H9 (cell line): ENCODE results near the gene TOMT. TPM values are rescaled to one million over a fixed set of nuclear protein-coding genes. Genes with fewer than 3 reads are reported as not detected.

Experiments
- DNase-seq: peaks from one replicate; pipeline ENCODE4 v3.0.0-alpha.2; 2017
- H2AFZ ChIP-seq: one replicate; pipeline ENCODE4 v1.6.1; 2013; ENCODE audit warnings: mild to moderate bottlenecking, low read length, control low read depth, moderate library complexity
- H2AK5ac ChIP-seq: 2 replicates; pipeline ENCODE4 v1.6.1; 2013; ENCODE audit warnings: low read length, control low read depth, mixed read lengths; ENCODE audit not compliant: insufficient read length
- H2BK120ac ChIP-seq: one replicate; pipeline ENCODE4 v1.6.1; 2013; ENCODE audit warnings: low read depth, mild to moderate bottlenecking, low read length, control low read depth, inconsistent platforms; ENCODE audit not compliant: poor library complexity, severe bottlenecking
- H2BK12ac ChIP-seq: 2 replicates; pipeline ENCODE4 v1.6.1; 2013; ENCODE audit warnings: low read length, control low read depth, mixed read lengths, low read depth; ENCODE audit not compliant: insufficient read length
- H2BK15ac ChIP-seq: 2 replicates; pipeline ENCODE4 v1.6.1; 2013; ENCODE audit warnings: low read depth, low read length, control low read depth
- H2BK20ac ChIP-seq: one replicate; pipeline ENCODE4 v1.6.1; 2013; ENCODE audit warnings: low read depth, mild to moderate bottlenecking, low read length, control low read depth, inconsistent platforms; ENCODE audit not compliant: poor library complexity, severe bottlenecking
- H2BK5ac ChIP-seq: 2 replicates; pipeline ENCODE4 v1.6.1; 2013; ENCODE audit warnings: low read length, control low read depth, mixed read lengths; ENCODE audit not compliant: insufficient read length
- H3K14ac ChIP-seq: 2 replicates; pipeline ENCODE4 v1.6.1; 2013; ENCODE audit warnings: low read length, control low read depth; ENCODE audit not compliant: insufficient read depth
- H3K18ac ChIP-seq: 2 replicates; pipeline ENCODE4 v1.6.1; 2013; ENCODE audit warnings: low read depth, mild to moderate bottlenecking, mixed read lengths, low read length, control low read depth; ENCODE audit not compliant: insufficient read length
- H3K23ac ChIP-seq: 2 replicates; pipeline ENCODE4 v1.6.1; 2013; ENCODE audit warnings: low read length, control low read depth, mixed read lengths, low read depth; ENCODE audit not compliant: insufficient read length
- H3K23me2 ChIP-seq: 2 replicates; pipeline ENCODE4 v1.6.1; 2013; ENCODE audit warnings: low read depth, mild to moderate bottlenecking, mixed read lengths, low read length, control low read depth; ENCODE audit not compliant: insufficient read length, poor library complexity, severe bottlenecking
- H3K27ac ChIP-seq: 2 replicates; pipeline ENCODE4 v1.5.1; 2013; ENCODE audit warnings: low read length, control low read depth, mixed read lengths, low read depth; ENCODE audit not compliant: insufficient read length
- H3K27me3 ChIP-seq: 2 replicates; pipeline ENCODE4 v1.6.1; 2013; ENCODE audit warnings: low read length, control low read depth, inconsistent platforms; ENCODE audit not compliant: insufficient read depth
- H3K4ac ChIP-seq: 2 replicates; pipeline ENCODE4 v1.6.1; 2013; ENCODE audit warnings: low read depth, mild to moderate bottlenecking, control low read depth, inconsistent platforms, low read length, moderate library complexity
- H3K4me1 ChIP-seq: 2 replicates; pipeline ENCODE4 v1.6.1; 2013; ENCODE audit warnings: low read length, control low read depth, inconsistent platforms; ENCODE audit not compliant: insufficient read depth
- H3K4me2 ChIP-seq: 2 replicates; pipeline ENCODE4 v1.6.1; 2013; ENCODE audit warnings: low read length, control low read depth, mixed read lengths; ENCODE audit not compliant: insufficient read length, insufficient read depth
- H3K56ac ChIP-seq: 2 replicates; pipeline ENCODE4 v1.6.1; 2013; ENCODE audit warnings: low read depth, mild to moderate bottlenecking, mixed read lengths, low read length, control low read depth; ENCODE audit not compliant: insufficient read length
- H3K79me1 ChIP-seq: 2 replicates; pipeline ENCODE4 v1.6.1; 2013; ENCODE audit warnings: low read depth, mild to moderate bottlenecking, moderate library complexity, low read length, control low read depth, inconsistent platforms; ENCODE audit not compliant: insufficient read depth, poor library complexity, severe bottlenecking
- H3K79me2 ChIP-seq: 2 replicates; pipeline ENCODE4 v1.6.1; 2013; ENCODE audit warnings: low read length, control low read depth, inconsistent platforms; ENCODE audit not compliant: insufficient read depth
- H3K9ac ChIP-seq: 2 replicates; pipeline ENCODE4 v1.6.1; 2013; ENCODE audit warnings: low read length, control low read depth, mixed read lengths; ENCODE audit not compliant: insufficient read length; ENCODE audit errors: extremely low read depth
- H3K9me3 ChIP-seq: one replicate; pipeline ENCODE4 v1.6.1; 2013; ENCODE audit warnings: low read depth, low read length, inconsistent platforms; ENCODE audit not compliant: control insufficient read depth
- H3T11ph ChIP-seq: one replicate; pipeline ENCODE4 v1.6.1; 2013; ENCODE audit warnings: mild to moderate bottlenecking, low read length, control low read depth, inconsistent platforms
- H4K20me1 ChIP-seq: one replicate; pipeline ENCODE4 v1.6.1; 2013; ENCODE audit not compliant: control insufficient read depth, insufficient read length, insufficient read depth
- H4K5ac ChIP-seq: 2 replicates; pipeline ENCODE4 v1.6.1; 2013; ENCODE audit warnings: low read depth, mild to moderate bottlenecking, mixed read lengths, low read length, control low read depth; ENCODE audit not compliant: insufficient read length
- H4K8ac ChIP-seq: replicated peaks from 2 replicates; pipeline ENCODE4 v1.6.1; 2013; ENCODE audit warnings: low read length, control low read depth, mixed read lengths, low read depth; ENCODE audit not compliant: insufficient read length
- H4K91ac ChIP-seq: 2 replicates; pipeline ENCODE4 v1.6.1; 2013; ENCODE audit warnings: low read depth, mild to moderate bottlenecking, moderate library complexity, mixed read lengths, low read length, control low read depth; ENCODE audit not compliant: insufficient read length
- H3K27ac Mint-ChIP-seq, 3 experiments: 2 replicates in 2 of 3; 3 replicates in 1 of 3; pipeline ENCODE4 v1.8.0; 2020 to 2021; ENCODE audit warnings: mixed read lengths in 3 of 3, mild to moderate bottlenecking in 1 of 3, moderate library complexity in 1 of 3
- H3K27me3 Mint-ChIP-seq: 2 replicates; pipeline ENCODE4 v1.8.0; 2021; ENCODE audit warnings: low read depth, mild to moderate bottlenecking, moderate library complexity, mixed read lengths
- H3K36me3 Mint-ChIP-seq, 3 experiments: 2 replicates in 2 of 3; 3 replicates in 1 of 3; pipeline ENCODE4 v1.8.0; 2020 to 2021; ENCODE audit warnings: low read depth in 3 of 3, mixed read lengths in 3 of 3; ENCODE audit not compliant: insufficient read depth in 1 of 3
- H3K4me1 Mint-ChIP-seq, 2 experiments: 2 replicates each; pipeline ENCODE4 v1.8.0; 2020; ENCODE audit warnings: mixed read lengths in 2 of 2
- H3K4me3 Mint-ChIP-seq, 2 experiments: 2 replicates in 1 of 2; 3 replicates in 1 of 2; pipeline ENCODE4 v1.8.0; 2020 to 2021; ENCODE audit warnings: mild to moderate bottlenecking in 2 of 2, mixed read lengths in 2 of 2, moderate library complexity in 1 of 2
- H3K9me3 Mint-ChIP-seq, 2 experiments: 2 replicates in 1 of 2; 3 replicates in 1 of 2; pipeline ENCODE4 v1.8.0; 2020; ENCODE audit warnings: mild to moderate bottlenecking in 2 of 2, mixed read lengths in 2 of 2, moderate library complexity in 1 of 2
- WGBS: extraction: QIAGEN DNeasy Blood & Tissue Kit; methylation state at CpG from one replicate; pipeline ENCODE4 v1.1.7; 2013; ENCODE audit warnings: missing lambda C conversion rate, low lambda C conversion rate, mixed read lengths; ENCODE audit not compliant: insufficient read length; ENCODE audit errors: extremely low coverage; 5-methylcytosine and 5-hydroxymethylcytosine counted together
- total RNA-seq: library from RNA; stranded (reverse); gene quantifications from 2 replicates; pipeline ENCODE4 v1.2.1, GENCODE V29; 2021
- TF ChIP-seq, protein P1 (sequence below): fragments of 200-600 bp; sonication (generic); conservative IDR thresholded peaks from 3 replicates; pipeline ENCODE4 v1.8.0; 2021; ENCODE audit warnings: antibody characterized with exemption, mild to moderate bottlenecking

TOMT gene
- total RNA-seq, 1 experiment from 2014 or later: not detected

DNA sequence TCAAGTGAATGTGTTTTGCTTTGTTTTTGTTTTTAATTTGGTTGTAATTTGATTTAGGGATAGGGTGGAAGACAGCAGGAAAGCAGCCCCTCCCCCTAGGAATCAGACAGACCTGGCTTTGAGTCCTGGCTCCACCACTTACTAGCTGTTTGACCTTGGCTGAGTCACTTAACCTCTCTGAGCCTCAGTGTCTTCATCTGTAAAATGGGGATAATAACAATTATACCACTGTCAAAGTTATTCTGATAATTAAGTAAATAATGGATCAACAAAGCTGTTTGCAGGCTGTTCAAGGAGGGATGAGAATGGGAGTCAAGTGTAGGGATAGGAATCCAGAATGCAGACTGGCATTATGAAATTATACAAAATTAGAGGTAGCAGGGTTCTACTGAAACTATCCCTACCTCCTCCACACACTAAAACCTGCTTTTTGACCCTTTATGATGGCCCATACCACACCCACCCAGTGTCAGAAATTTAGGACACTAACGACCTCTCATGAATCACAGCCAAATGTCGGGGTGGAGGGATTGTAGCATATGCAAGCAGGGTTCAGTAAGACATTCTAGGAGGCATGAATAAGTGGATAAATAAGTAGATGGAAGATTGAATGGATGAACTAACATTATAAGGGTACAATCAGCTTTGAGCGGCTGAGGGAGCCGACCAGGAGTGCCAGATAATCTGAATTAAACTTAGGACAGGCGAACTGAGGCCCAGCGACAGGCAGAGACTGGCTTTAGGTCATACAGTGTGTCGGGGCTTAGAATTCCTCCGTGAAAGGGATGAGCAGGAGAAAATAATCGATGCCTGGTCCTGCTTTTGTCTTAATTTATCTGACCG lies 5.8 kb downstream of the TOMT start:
- Histone ChIP-seq H2AK5ac (no peak overlapping the region), H4K20me1 (no peaks in the 10 kb centered on the region), H4K8ac (no peak overlapping the region), H2AFZ (no peak overlapping the region), H2BK12ac (peak overlapping the region; percentile 35), H3K9me3 (no peaks in the 10 kb centered on the region), H2BK120ac (no peak overlapping the region), H3K79me1 (no peaks in the 10 kb centered on the region), H2BK15ac (no peak overlapping the region), H4K91ac (no peak overlapping the region), H3T11ph (no peak overlapping the region), H3K4me2 (peak overlapping the region; percentile 77), H3K4ac (no peak overlapping the region; the same call in 1 of the 2 replicates), H3K18ac (peak overlapping the region; percentile 85), H2BK20ac (no peak overlapping the region), H3K23ac (no peak overlapping the region), H3K79me2 (no peaks in the 10 kb centered on the region), H3K23me2 (peaks cover 10% of the 10 kb centered on the region), H3K56ac (no peak overlapping the region), H3K27ac (peak overlapping the region; percentile 82), H3K14ac (peak overlapping the region; percentile 89; the same call in 1 of the 2 replicates), H4K5ac (no peak overlapping the region), H3K27me3 (no peaks in the 10 kb centered on the region; the same call in 1 of the 2 replicates), H3K4me1 (no peaks in the 10 kb centered on the region), H3K9ac (peak overlapping the region; percentile 91), H2BK5ac (no peak overlapping the region)
- no peak for DNase-seq
- TF ChIP-seq, protein P1, sequence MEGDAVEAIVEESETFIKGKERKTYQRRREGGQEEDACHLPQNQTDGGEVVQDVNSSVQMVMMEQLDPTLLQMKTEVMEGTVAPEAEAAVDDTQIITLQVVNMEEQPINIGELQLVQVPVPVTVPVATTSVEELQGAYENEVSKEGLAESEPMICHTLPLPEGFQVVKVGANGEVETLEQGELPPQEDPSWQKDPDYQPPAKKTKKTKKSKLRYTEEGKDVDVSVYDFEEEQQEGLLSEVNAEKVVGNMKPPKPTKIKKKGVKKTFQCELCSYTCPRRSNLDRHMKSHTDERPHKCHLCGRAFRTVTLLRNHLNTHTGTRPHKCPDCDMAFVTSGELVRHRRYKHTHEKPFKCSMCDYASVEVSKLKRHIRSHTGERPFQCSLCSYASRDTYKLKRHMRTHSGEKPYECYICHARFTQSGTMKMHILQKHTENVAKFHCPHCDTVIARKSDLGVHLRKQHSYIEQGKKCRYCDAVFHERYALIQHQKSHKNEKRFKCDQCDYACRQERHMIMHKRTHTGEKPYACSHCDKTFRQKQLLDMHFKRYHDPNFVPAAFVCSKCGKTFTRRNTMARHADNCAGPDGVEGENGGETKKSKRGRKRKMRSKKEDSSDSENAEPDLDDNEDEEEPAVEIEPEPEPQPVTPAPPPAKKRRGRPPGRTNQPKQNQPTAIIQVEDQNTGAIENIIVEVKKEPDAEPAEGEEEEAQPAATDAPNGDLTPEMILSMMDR: no peak
- peaks cover 25% of the 10 kb centered on the region for H3K27me3 Mint-ChIP-seq
- H3K9me3 Mint-ChIP-seq: no peaks in the 10 kb centered on the region
- no CpG with 5 or more reads among the region's 10 CpGs for whole genome bisulfite sequencing
- peak overlapping the region; percentile 100; a peak in 6 of 7 replicates for H3K27ac Mint-ChIP-seq
- H3K4me1 Mint-ChIP-seq: peaks cover 13% of the 10 kb centered on the region in 2 experiments
- peak overlapping the region; percentile 89 to 91 for H3K4me3 Mint-ChIP-seq
- peaks cover 1 to 29% (median 11%) of the 10 kb centered on the region in 3 experiments; a peak in 5 of 7 replicates for H3K36me3 Mint-ChIP-seq
